CD4-positive, alpha-beta T cell treated with Interleukin-21 for 1 hour (primary cell): ENCODE measurements around the gene LDLRAP1.

ENCODE experiments used
- DNase-seq: peaks from one replicate; pipeline ENCODE4 v3.0.0-alpha.2; 2020

Gene LDLRAP1

GRCh38 chr1:25524568-25525360 lies 18.6 kb upstream of the LDLRAP1 start:
- no peak for DNase-seq

GRCh38 chr1:25525361-25525688 lies 18.1 kb upstream of the LDLRAP1 start:
- DNase-seq: no peak

- DNase-seq: no peak
These were observed 16.7 kb upstream of the LDLRAP1 start for GRCh38 chr1:25526753-25527152.

GRCh38 chr1:25527226-25527846 lies 16.1 kb upstream of the LDLRAP1 start:
- DNase-seq: no peak

- DNase-seq: no peak
These were observed 15.3 kb upstream of the LDLRAP1 start for GRCh38 chr1:25527946-25528595.

- DNase-seq: no peak
These were observed 14.4 kb upstream of the LDLRAP1 start for GRCh38 chr1:25528881-25529517.

GRCh38 chr1:25529518-25530185 lies 13.8 kb upstream of the LDLRAP1 start:
- DNase-seq: no peak

GRCh38 chr1:25530186-25531081 lies 13.0 kb upstream of the LDLRAP1 start:
- no peak for DNase-seq

GRCh38 chr1:25531082-25531461 lies 12.3 kb upstream of the LDLRAP1 start:
- DNase-seq: no peak

GRCh38 chr1:25532970-25533369 lies 10.4 kb upstream of the LDLRAP1 start:
- no peak for DNase-seq

GRCh38 chr1:25533775-25534409 lies 9.5 kb upstream of the LDLRAP1 start:
- DNase-seq: no peak

- no peak for DNase-seq
These were observed 9.0 kb upstream of the LDLRAP1 start for GRCh38 chr1:25534410-25534788.

GRCh38 chr1:25536124-25536523 lies 7.3 kb upstream of the LDLRAP1 start:
- no peak for DNase-seq

GRCh38 chr1:25537153-25537831 lies 6.1 kb upstream of the LDLRAP1 start:
- DNase-seq: no peak

- DNase-seq: no peak
These were observed 5.1 kb upstream of the LDLRAP1 start for GRCh38 chr1:25538191-25538767.

- no peak for DNase-seq
These were observed 2.6 kb upstream of the LDLRAP1 start for GRCh38 chr1:25540750-25541342.

- DNase-seq: no peak
These were observed 2.0 kb upstream of the LDLRAP1 start for GRCh38 chr1:25541425-25541824.

- DNase-seq: no peak
These were observed 1.3 kb upstream of the LDLRAP1 start for GRCh38 chr1:25541889-25542658.

- no peak for DNase-seq
These were observed 391 bp upstream of the LDLRAP1 start for GRCh38 chr1:25543005-25543424.
